ENCODE data around the gene MICU1. TPM values are rescaled to one million over a fixed set of nuclear protein-coding genes. Genes with fewer than 3 reads are reported as not detected.

MICU1 gene
- total RNA-seq, 1 donor from 2014 or later, result 37.2 TPM

- Histone ChIP-seq H3K4me3 (ENCODE audit: low read depth, low read length) (no peak overlapping the region), H3K36me3 (ENCODE audit: control insufficient read depth, insufficient read depth, low read length) (no peaks in the 10 kb centered on the region), H3K27me3 (ENCODE audit: control insufficient read depth, insufficient read depth, low read length) (no peaks in the 10 kb centered on the region)
- no peak for TF ChIP-seq CTCF (IDR thresholded peaks at IDR 0.05; ENCODE audit: insufficient read depth, low read length, poor library complexity, severe bottlenecking)
- no peak for DNase-seq (ENCODE audit: low read depth)
Observed at GRCh38 chr10:72466018-72466417, 159.9 kb downstream of the MICU1 start.

GRCh38 chr10:72464438-72464837 is 161.4 kb downstream of the MICU1 start:
- Histone ChIP-seq H3K4me3 (ENCODE audit: low read depth, low read length) (no peak overlapping the region), H3K36me3 (ENCODE audit: control insufficient read depth, insufficient read depth, low read length) (no peaks in the 10 kb centered on the region), H3K27me3 (ENCODE audit: control insufficient read depth, insufficient read depth, low read length) (no peaks in the 10 kb centered on the region)
- no peak for DNase-seq (ENCODE audit: low read depth)
- no peak for TF ChIP-seq CTCF (IDR thresholded peaks at IDR 0.05; ENCODE audit: insufficient read depth, low read length, poor library complexity, severe bottlenecking)

- DNase-seq (ENCODE audit: low read depth), result no peak
- H3K36me3 ChIP-seq (ENCODE audit: control insufficient read depth, insufficient read depth, low read length), result no peaks in the 10 kb centered on the region
- TF ChIP-seq CTCF (IDR thresholded peaks at IDR 0.05; ENCODE audit: insufficient read depth, low read length, poor library complexity, severe bottlenecking), result no peak
- no peaks in the 10 kb centered on the region for H3K27me3 ChIP-seq (ENCODE audit: control insufficient read depth, insufficient read depth, low read length)
- no peak overlapping the region for H3K4me3 ChIP-seq (ENCODE audit: low read depth, low read length)
Observed at GRCh38 chr10:72462261-72462660, 163.6 kb downstream of the MICU1 start.

- Histone ChIP-seq H3K4me3 (ENCODE audit: low read depth, low read length) (no peak overlapping the region), H3K27me3 (ENCODE audit: control insufficient read depth, insufficient read depth, low read length) (no peaks in the 10 kb centered on the region), H3K36me3 (ENCODE audit: control insufficient read depth, insufficient read depth, low read length) (no peaks in the 10 kb centered on the region)
- TF ChIP-seq CTCF (IDR thresholded peaks at IDR 0.05; ENCODE audit: insufficient read depth, low read length, poor library complexity, severe bottlenecking), result no peak
- DNase-seq (ENCODE audit: low read depth), result no peak
Observed at GRCh38 chr10:72461085-72461484, 164.8 kb downstream of the MICU1 start.

GRCh38 chr10:72460284-72460876 is 165.5 kb downstream of the MICU1 start:
- no peak for TF ChIP-seq CTCF (IDR thresholded peaks at IDR 0.05; ENCODE audit: insufficient read depth, low read length, poor library complexity, severe bottlenecking)
- Histone ChIP-seq H3K27me3 (ENCODE audit: control insufficient read depth, insufficient read depth, low read length) (no peaks in the 10 kb centered on the region), H3K36me3 (ENCODE audit: control insufficient read depth, insufficient read depth, low read length) (no peaks in the 10 kb centered on the region), H3K4me3 (ENCODE audit: low read depth, low read length) (no peak overlapping the region)
- no peak for DNase-seq (ENCODE audit: low read depth)

GRCh38 chr10:72459301-72459700 is 166.6 kb downstream of the MICU1 start:
- Histone ChIP-seq H3K36me3 (ENCODE audit: control insufficient read depth, insufficient read depth, low read length) (no peaks in the 10 kb centered on the region), H3K27me3 (ENCODE audit: control insufficient read depth, insufficient read depth, low read length) (no peaks in the 10 kb centered on the region), H3K4me3 (ENCODE audit: low read depth, low read length) (no peak overlapping the region)
- no peak for DNase-seq (ENCODE audit: low read depth)
- no peak for TF ChIP-seq CTCF (IDR thresholded peaks at IDR 0.05; ENCODE audit: insufficient read depth, low read length, poor library complexity, severe bottlenecking)
